AG10803 (cell line): Measurements from ENCODE around the gene NSUN2.
"Not testable (repeated sequence)": the region's sequence is repeated elsewhere in the genome, so short reads cannot be mapped to it uniquely, and the experiment has no call there.

Experiments used
- DNase-seq: peaks from one replicate; pipeline ENCODE4 v3.0.0; 2010; ENCODE audit warnings: low read depth
- H3K4me3 ChIP-seq: 2 replicates; pipeline ENCODE4 v1.5.1; 2011; ENCODE audit warnings: mild to moderate bottlenecking, low read length, control low read depth
- TF ChIP-seq, protein P1 (sequence below): conservative IDR thresholded peaks from 2 replicates; pipeline ENCODE4 v1.5.1; 2011; ENCODE audit warnings: mild to moderate bottlenecking, low read length, control low read depth, inconsistent platforms

The NSUN2 gene

DNA sequence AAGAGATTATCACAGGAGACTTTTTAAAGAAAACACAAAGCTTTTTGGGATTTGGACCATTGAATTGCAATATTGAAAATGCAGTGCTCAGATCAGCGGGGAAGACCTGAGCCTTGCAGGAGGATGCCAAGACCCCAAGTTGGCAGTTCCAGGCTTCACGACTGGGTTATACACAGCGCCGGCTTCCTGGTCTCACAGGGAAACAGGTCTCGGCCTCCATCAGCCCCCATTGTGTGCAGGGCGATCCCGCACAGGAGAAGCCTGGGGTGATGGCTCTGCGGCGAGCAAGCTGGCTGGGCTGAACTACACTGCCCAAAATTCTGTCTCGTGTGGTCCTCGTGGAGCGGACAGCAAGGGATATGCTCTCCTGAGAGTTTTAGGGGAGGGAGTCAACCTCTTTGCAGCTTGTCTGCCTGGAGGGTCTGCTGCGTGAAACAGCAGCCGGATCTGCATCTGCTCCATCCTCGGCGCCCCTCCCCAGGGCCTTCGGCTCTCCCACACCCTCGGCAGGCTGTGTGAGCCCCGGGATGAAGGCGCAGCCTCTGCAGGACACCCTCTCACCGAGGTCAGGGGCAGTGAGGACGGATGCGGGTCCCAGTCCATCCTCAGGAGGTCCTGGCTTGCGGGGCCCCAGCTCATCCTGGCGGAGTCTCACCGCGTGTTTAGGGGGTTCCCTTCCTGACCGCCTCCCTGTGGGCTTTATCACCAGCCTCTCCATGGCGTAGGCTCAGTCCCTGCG, 60.6 kb downstream of the NSUN2 start:
- TF ChIP-seq, protein P1, sequence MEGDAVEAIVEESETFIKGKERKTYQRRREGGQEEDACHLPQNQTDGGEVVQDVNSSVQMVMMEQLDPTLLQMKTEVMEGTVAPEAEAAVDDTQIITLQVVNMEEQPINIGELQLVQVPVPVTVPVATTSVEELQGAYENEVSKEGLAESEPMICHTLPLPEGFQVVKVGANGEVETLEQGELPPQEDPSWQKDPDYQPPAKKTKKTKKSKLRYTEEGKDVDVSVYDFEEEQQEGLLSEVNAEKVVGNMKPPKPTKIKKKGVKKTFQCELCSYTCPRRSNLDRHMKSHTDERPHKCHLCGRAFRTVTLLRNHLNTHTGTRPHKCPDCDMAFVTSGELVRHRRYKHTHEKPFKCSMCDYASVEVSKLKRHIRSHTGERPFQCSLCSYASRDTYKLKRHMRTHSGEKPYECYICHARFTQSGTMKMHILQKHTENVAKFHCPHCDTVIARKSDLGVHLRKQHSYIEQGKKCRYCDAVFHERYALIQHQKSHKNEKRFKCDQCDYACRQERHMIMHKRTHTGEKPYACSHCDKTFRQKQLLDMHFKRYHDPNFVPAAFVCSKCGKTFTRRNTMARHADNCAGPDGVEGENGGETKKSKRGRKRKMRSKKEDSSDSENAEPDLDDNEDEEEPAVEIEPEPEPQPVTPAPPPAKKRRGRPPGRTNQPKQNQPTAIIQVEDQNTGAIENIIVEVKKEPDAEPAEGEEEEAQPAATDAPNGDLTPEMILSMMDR, result no peak
- DNase-seq, result no peak
- H3K4me3 ChIP-seq, result no peak overlapping the region

DNA sequence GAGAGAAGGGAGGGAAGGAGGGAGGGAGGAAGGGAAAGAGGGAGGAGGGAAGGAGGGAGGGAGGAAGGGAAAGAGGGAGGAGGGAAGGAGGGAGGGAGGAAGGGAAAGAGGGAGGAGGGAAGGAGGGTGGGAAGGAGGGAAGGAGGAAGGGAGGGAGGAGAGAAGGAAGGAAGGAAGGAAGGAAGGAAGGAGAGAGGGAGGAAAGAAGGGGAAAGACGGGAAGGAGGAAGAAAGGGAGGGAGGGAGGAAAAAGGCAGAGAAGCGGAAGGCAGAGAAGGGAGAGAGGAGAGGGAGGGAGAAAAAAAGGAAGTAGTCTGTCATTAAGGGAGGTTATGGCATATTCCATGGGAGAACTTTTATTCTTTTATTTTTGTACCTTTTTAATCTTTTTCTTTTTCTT, 61.2 kb downstream of the NSUN2 start:
- DNase-seq, H3K4me3 ChIP-seq: not testable (repeated sequence)

GRCh38 chr5:6570530-6570929, 62.3 kb downstream of the NSUN2 start:
- no peak for DNase-seq
- TF ChIP-seq, protein P1, result no peak
- H3K4me3 ChIP-seq, result no peak overlapping the region

GRCh38 chr5:6568889-6569288, 64.0 kb downstream of the NSUN2 start:
- no peak overlapping the region for H3K4me3 ChIP-seq
- no peak for DNase-seq
- TF ChIP-seq, protein P1, result no peak

GRCh38 chr5:6568383-6568782, 64.5 kb downstream of the NSUN2 start:
- no peak overlapping the region for H3K4me3 ChIP-seq
- TF ChIP-seq, protein P1, result no peak

GRCh38 chr5:6567835-6568234, 65.0 kb downstream of the NSUN2 start:
- no peak for DNase-seq
- TF ChIP-seq, protein P1, result no peak
- no peak overlapping the region for H3K4me3 ChIP-seq

More at GRCh38 chr5:6568383-6568782, 64.5 kb downstream of the NSUN2 start:
- no peak for DNase-seq

- no peak for DNase-seq
- TF ChIP-seq, protein P1, result no peak
- H3K4me3 ChIP-seq, result no peak overlapping the region
Observed at GRCh38 chr5:6567068-6567467, 65.8 kb downstream of the NSUN2 start.
